Neural cell (in vitro differentiated cells): Measurements from ENCODE around the gene SULT4A1.

Source experiments
- CTCF ChIP-seq: fragments of 450-650 bp; IDR thresholded peaks from 2 replicates; pipeline ENCODE4 v1.5.1; 2014; ENCODE audit warnings: antibody characterized with exemption, mild to moderate bottlenecking, moderate library complexity; ENCODE audit not compliant: poor library complexity, severe bottlenecking
- EP300 ChIP-seq: fragments of 450-650 bp; conservative IDR thresholded peaks from 2 replicates; pipeline ENCODE4 v1.6.1; 2014; ENCODE audit warnings: antibody characterized with exemption, mild to moderate bottlenecking, moderate library complexity; ENCODE audit not compliant: poor library complexity, severe bottlenecking
- MXI1 ChIP-seq: fragments of 450-650 bp; conservative IDR thresholded peaks from 2 replicates; pipeline ENCODE4 v1.6.1; 2014; ENCODE audit warnings: antibody characterized with exemption, mild to moderate bottlenecking; ENCODE audit not compliant: poor library complexity, severe bottlenecking
- POLR2AphosphoS5 ChIP-seq: IDR thresholded peaks from 2 replicates; pipeline ENCODE4 v1.6.1; 2012
- RAD21 ChIP-seq: fragments of 450-650 bp; conservative IDR thresholded peaks from 2 replicates; pipeline ENCODE4 v1.6.1; 2014; ENCODE audit warnings: antibody characterized with exemption, mild to moderate bottlenecking, moderate library complexity

- TF ChIP-seq CTCF (no peak), EP300 (peak; percentile 55), MXI1 (peak; percentile 96), POLR2AphosphoS5 (peak; percentile 94), RAD21 (peak; percentile 45)
These were observed 50.0 kb downstream of the SULT4A1 start, which contains the start of gene EFCAB6 for GRCh38 chr22:43812149-43812842.
